Effector memory CD4-positive, alpha-beta T cell (primary cell): Measurements from ENCODE around the gene ST6GALNAC5.

Experiments
- DNase-seq, 3 donors: peaks; one replicate each; pipeline ENCODE4 v3.0.0-alpha.2; 2020
- H3K27ac ChIP-seq: 2 replicates; pipeline ENCODE4 v1.7.0; 2013; ENCODE audit warnings: mild to moderate bottlenecking, low read length, moderate library complexity; ENCODE audit not compliant: insufficient read depth, poor library complexity, severe bottlenecking
- H3K27me3 ChIP-seq: replicated peaks from 2 replicates; pipeline ENCODE4 v1.7.0; 2013; ENCODE audit warnings: mild to moderate bottlenecking, low read length; ENCODE audit not compliant: insufficient read depth, control insufficient read depth, poor library complexity, severe bottlenecking
- H3K36me3 ChIP-seq: 2 replicates; pipeline ENCODE4 v1.7.0; 2013; ENCODE audit warnings: mild to moderate bottlenecking, low read length, moderate library complexity; ENCODE audit not compliant: control insufficient read depth, insufficient read depth
- H3K4me1 ChIP-seq: 2 replicates; pipeline ENCODE4 v1.7.0; 2013; ENCODE audit warnings: low read length, mild to moderate bottlenecking; ENCODE audit not compliant: control insufficient read depth, insufficient read depth, poor library complexity, severe bottlenecking
- H3K4me3 ChIP-seq: 2 replicates; pipeline ENCODE4 v1.7.0; 2013; ENCODE audit warnings: low read length, low read depth, mild to moderate bottlenecking; ENCODE audit not compliant: insufficient read depth, poor library complexity, severe bottlenecking
- H3K9me3 ChIP-seq: 2 replicates; pipeline ENCODE4 v1.7.0; 2013; ENCODE audit warnings: mild to moderate bottlenecking, low read length, moderate library complexity; ENCODE audit not compliant: control insufficient read depth

ST6GALNAC5 gene

DNA sequence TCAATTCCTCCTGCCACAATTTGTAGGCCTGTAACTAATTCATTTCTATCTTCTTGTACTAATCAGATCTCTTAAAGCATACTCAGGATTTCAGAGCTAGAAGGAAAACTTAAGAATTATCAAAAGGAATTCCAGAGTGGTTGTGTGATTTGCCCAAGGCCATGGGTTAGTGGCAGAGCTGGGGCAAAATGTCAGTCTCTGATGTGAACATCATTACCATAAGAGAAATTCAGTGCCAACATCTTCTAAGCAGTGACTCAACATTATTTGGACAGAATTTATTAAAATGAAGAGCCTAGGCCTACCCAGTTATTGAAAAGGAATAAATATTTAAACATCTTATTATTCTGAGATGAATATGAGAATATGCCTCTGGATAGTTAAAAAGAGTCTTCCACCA is 14.5 kb downstream of the ST6GALNAC5 start:
- Histone ChIP-seq H3K36me3 (no peaks in the 10 kb centered on the region), H3K27me3 (no peaks in the 10 kb centered on the region), H3K4me1 (no peaks in the 10 kb centered on the region), H3K4me3 (no peak overlapping the region), H3K27ac (no peak overlapping the region), H3K9me3 (no peaks in the 10 kb centered on the region)
- DNase-seq, result no peak

DNA sequence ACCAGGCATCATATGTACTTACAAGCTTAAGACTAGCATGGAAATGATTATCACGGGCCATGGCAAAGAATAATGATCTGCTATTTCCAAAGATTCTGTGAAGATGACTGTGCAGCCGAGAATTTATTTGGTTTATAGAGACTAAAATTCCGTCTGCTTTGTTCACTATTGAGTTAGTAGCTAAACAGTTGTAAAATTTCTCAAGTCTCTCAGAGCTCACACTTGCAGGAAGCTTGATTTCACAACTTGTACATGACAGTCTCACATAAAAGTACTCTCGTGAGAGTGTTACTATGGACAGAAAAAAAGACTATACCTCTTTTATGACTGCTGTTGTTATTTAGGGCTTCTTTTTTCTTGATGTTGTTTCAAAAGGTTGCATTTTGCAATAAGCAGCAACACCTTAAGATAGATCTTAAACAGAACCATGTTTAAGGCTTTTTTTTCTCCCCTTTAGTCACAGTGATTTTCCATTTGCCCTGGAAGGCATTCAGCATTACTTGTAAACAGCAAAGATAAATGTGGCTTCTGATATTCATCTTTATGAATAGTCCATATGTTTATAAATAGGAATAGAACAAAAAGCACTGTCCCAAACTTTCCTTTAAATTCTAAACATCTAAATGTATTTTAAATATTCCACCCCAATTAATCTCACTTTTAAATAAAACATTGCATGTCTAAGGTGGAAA is 24.8 kb downstream of the ST6GALNAC5 start:
- no peaks in the 10 kb centered on the region for H3K27me3 ChIP-seq
- no peak for DNase-seq
- no peak overlapping the region for H3K4me3 ChIP-seq
- no peaks in the 10 kb centered on the region for H3K36me3 ChIP-seq
- H3K27ac ChIP-seq, result no peak overlapping the region
- no peaks in the 10 kb centered on the region for H3K9me3 ChIP-seq
- no peaks in the 10 kb centered on the region for H3K4me1 ChIP-seq

DNA sequence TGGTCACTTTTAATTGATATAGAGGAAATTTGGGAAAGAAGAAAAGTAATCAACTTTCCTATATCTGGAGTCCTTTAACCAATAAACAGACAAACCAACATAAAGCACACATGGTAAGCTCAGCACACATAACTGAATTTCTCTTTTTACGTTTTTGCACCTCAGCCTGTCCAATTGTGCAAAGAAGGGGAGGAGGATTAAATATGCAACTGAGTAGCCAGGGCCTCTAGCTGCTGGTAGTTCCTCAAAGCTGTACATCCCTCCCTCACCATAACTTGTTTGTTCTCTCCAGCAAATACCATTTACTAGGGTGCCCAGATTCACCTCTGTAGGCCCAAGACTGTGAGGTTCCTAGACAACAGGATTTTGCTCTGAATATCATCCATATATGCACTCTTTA is 25.4 kb downstream of the ST6GALNAC5 start:
- no peaks in the 10 kb centered on the region for H3K4me1 ChIP-seq
- no peaks in the 10 kb centered on the region for H3K36me3 ChIP-seq
- no peaks in the 10 kb centered on the region for H3K9me3 ChIP-seq
- no peaks in the 10 kb centered on the region for H3K27me3 ChIP-seq
- no peak overlapping the region for H3K4me3 ChIP-seq
- no peak overlapping the region for H3K27ac ChIP-seq
- no peak for DNase-seq

DNA sequence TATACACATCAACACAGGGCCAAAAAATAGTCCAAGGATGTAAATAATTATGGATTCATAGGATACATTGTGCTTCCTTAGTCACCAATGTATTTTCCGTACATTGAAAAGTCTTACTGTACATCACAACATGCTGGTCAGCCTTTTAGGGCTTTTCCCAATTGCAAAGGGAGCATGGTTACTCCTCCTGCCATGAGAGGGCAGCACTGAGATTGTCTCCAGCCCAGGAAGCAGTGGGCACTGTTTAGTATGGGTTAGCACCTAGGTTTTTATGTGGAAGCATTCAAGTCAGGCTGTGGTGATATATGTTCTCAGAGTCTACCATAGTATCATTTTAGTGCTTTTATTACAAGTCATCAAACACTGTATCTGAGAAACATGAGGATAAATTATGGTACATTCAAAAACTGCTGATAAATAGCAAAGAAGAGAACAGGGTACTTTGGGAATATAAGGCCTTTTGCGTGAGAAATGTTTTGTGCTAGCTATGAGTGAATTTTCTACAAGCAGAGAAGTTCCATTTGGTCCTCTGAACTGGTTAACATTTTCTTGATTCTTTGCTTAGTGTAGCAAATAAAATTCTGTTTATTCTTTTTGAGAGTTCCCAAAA is 34.0 kb downstream of the ST6GALNAC5 start:
- H3K4me3 ChIP-seq, result no peak overlapping the region
- H3K4me1 ChIP-seq, result no peaks in the 10 kb centered on the region
- no peaks in the 10 kb centered on the region for H3K27me3 ChIP-seq
- DNase-seq, result peak in 1 of 3 donors; percentile 3
- H3K36me3 ChIP-seq, result no peaks in the 10 kb centered on the region
- no peak overlapping the region for H3K27ac ChIP-seq
- H3K9me3 ChIP-seq, result no peaks in the 10 kb centered on the region

DNA sequence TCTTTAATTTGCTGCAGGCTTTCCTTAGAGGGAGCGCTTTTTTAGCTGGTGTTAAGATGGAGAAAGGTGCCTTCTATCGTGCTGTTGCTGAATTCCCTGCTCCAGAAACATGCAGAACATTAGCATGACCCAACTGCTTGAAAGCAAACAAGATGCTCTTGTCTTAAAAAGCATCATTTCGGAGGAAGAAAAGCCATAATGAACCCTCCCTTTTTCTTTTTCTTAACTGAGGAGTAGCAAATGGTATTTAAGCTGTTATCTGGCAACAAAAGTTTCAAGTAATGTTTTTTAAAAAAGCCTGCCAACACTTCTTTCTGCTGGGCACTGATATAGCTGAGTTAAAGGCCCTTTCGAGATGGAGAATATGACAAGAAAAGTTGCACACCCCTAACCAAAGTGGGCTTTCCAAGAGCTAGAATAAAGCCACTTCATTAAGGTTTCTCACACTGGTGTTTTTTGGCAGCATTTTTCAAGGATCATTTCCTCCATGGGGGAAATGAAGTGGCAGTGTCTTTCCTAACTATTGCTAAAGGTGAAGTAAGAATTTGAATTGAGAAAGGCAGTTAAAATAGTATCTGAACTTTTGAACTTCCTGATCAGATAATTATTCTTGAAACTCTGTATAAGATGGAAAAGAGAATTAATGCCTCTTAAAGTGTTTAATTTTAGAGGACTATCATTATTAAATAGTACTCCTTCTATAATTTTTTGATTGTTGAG is 38.8 kb downstream of the ST6GALNAC5 start:
- no peak overlapping the region for H3K4me3 ChIP-seq

DNA sequence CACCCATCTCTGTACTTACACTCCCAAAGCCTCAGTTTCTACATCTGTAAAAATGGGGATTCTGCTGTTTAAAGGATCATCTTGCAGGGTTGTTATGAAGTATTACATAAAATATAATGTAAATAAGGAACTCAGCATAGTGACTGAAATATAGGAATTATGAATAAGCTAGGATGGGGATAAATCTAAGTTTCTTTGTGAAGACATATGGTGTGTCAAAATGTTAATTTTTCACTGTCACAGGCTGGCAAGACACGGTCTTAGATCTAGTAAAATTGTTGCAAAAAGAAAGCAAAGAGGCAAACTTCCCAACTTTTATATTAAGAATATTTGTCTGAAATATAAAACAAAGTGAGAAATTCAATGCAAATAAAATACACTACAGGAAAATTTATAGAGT is 42.0 kb downstream of the ST6GALNAC5 start:
- Histone ChIP-seq H3K9me3 (no peaks in the 10 kb centered on the region), H3K4me1 (no peaks in the 10 kb centered on the region), H3K4me3 (no peak overlapping the region), H3K27ac (no peak overlapping the region), H3K27me3 (no peaks in the 10 kb centered on the region), H3K36me3 (no peaks in the 10 kb centered on the region)
- no peak for DNase-seq

More for the DNA sequence above, 38.8 kb downstream of the ST6GALNAC5 start:
- H3K4me1 ChIP-seq, result no peaks in the 10 kb centered on the region
- no peak overlapping the region for H3K27ac ChIP-seq
- no peaks in the 10 kb centered on the region for H3K36me3 ChIP-seq
- DNase-seq, result no peak
- no peaks in the 10 kb centered on the region for H3K27me3 ChIP-seq
- H3K9me3 ChIP-seq, result no peaks in the 10 kb centered on the region

DNA sequence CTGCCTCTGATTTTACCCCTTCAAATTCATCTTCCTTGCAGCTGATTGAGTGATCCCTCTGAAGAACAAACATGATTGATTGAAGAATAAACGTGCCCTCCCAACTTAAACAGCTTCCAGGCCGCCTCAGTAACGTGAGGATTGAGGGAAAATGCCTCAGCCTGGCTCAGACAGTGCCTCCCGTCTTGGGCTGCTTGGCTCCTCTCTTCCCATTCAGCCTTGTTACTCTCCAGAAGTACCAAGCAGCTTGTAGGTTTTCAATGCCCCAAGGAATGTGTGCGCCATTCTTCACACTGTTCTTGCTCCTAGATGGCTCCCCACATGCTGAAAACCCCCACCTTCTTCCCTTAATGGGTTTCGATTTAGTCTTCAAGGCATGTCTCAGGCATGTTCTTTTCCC is 51.8 kb downstream of the ST6GALNAC5 start:
- Histone ChIP-seq H3K36me3 (no peaks in the 10 kb centered on the region), H3K4me3 (no peak overlapping the region), H3K9me3 (no peaks in the 10 kb centered on the region), H3K27me3 (no peaks in the 10 kb centered on the region), H3K27ac (no peak overlapping the region), H3K4me1 (no peaks in the 10 kb centered on the region)
- DNase-seq, result no peak

DNA sequence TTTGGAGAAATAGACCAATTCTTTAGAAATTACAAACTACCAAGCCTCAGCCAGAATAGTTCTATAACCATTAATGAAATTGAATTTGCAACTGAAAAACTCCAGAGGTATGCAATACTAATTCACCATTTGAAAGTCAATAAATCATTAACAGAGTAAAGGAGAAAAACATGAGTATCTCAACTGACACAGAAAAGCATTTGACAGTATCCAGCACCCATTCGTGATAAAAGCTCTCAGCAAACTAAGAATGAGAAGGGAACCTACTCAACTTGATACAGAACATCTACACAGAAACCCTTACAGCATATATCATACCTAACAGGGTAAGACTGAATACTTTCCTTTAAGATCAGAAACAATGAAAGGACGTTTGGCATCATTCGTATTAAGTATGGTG is 54.3 kb downstream of the ST6GALNAC5 start:
- H3K27ac ChIP-seq, result no peak overlapping the region
- no peak for DNase-seq
- H3K4me1 ChIP-seq, result no peaks in the 10 kb centered on the region
- H3K9me3 ChIP-seq, result no peaks in the 10 kb centered on the region
- H3K27me3 ChIP-seq, result no peaks in the 10 kb centered on the region
- H3K36me3 ChIP-seq, result no peaks in the 10 kb centered on the region
- H3K4me3 ChIP-seq, result no peak overlapping the region

DNA sequence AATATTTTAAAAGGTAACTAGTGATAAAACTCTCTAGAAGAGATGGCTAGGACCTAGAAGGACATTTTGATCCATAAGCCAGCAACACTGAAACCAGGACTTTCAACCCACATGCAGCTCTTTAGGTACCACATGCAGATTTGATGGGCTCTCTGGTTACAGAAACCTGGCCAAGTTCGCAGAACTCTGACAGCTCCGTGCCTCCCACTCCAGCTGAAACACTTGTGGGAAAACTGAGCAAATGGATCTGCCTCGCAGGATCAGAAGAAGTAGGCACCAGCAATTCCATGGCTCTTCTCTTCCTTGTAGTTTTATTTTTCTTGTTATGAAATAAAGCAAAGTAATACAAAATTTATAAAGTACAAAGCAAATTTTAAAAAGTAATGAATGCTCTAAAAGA is 58.5 kb downstream of the ST6GALNAC5 start:
- Histone ChIP-seq H3K27ac (no peak overlapping the region), H3K4me1 (no peaks in the 10 kb centered on the region), H3K9me3 (no peaks in the 10 kb centered on the region), H3K27me3 (no peaks in the 10 kb centered on the region), H3K4me3 (no peak overlapping the region), H3K36me3 (no peaks in the 10 kb centered on the region)
- no peak for DNase-seq

DNA sequence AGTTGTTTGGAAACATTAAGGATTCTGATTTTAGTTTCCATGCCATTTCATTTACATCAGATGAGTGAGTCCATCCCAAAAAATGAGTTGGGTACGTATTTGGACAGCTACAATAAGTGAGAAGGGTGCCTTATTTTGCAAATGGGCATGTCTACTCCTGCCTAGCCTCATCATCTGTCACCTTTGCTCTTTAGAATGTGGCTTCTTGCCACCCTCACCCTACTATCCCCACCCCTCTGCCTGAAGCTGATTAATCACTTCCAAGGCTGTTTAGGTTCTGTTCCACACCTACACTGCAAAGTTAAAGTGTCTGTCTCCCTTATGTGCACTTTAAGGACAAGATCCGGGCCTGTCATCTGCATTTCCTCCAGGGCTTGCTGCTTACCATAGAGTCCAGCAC is 61.2 kb downstream of the ST6GALNAC5 start:
- DNase-seq, result no peak
- no peaks in the 10 kb centered on the region for H3K9me3 ChIP-seq
- no peaks in the 10 kb centered on the region for H3K4me1 ChIP-seq
- no peak overlapping the region for H3K27ac ChIP-seq
- H3K4me3 ChIP-seq, result no peak overlapping the region
- H3K27me3 ChIP-seq, result no peaks in the 10 kb centered on the region
- no peaks in the 10 kb centered on the region for H3K36me3 ChIP-seq
